Esophagus muscularis mucosa (tissue), 4 donors: ENCODE measurements around the gene KLK13. TPM values are rescaled to one million over a fixed set of nuclear protein-coding genes. Genes with fewer than 3 reads are reported as not detected.

Source experiments
- DNase-seq: peaks from one replicate; pipeline ENCODE4 v3.0.0-alpha.2; 2017; ENCODE audit errors: extremely low spot score
- H3K27ac ChIP-seq, 4 donors: fragments of 200-600 bp; sonication (generic); replicated peaks in 1 of 4; 1 replicate in 3 of 4; 2 replicates in 1 of 4; pipeline ENCODE4 v1.5.1; 2016 to 2019; ENCODE audit warnings: mild to moderate bottlenecking in 1 of 4
- H3K27me3 ChIP-seq, 4 donors: fragments of 200-600 bp; sonication (generic); one replicate each; pipeline versions ENCODE4 v1.5.1 to v1.6.0; 2016 to 2019
- H3K36me3 ChIP-seq, 4 donors: fragments of 200-600 bp; sonication (generic); one replicate each; pipeline ENCODE4 v1.5.1; 2016 to 2019
- H3K4me1 ChIP-seq, 4 donors: fragments of 200-600 bp; sonication (generic); one replicate each; pipeline ENCODE4 v1.5.1; 2016 to 2019
- H3K4me3 ChIP-seq, 4 donors: fragments of 200-600 bp; sonication (generic); 1 replicate in 2 of 4; 2 replicates in 2 of 4; pipeline ENCODE4 v1.5.1; 2016 to 2019; ENCODE audit warnings: mild to moderate bottlenecking in 4 of 4, moderate library complexity in 1 of 4
- H3K9me3 ChIP-seq, 4 donors: fragments of 200-600 bp; sonication (generic); 1 replicate in 3 of 4; 2 replicates in 1 of 4; pipeline ENCODE4 v1.5.1; 2016 to 2019
- CTCF ChIP-seq, 3 experiments: fragments of 200-600 bp in 2 of 3; fragments of 450-650 bp in 1 of 3; sonication (generic) in 2 of 3; IDR thresholded peaks; one replicate each; pipeline ENCODE4 v1.5.1; 2017 to 2019; ENCODE audit warnings: antibody characterized with exemption in 3 of 3, mild to moderate bottlenecking in 2 of 3, moderate library complexity in 1 of 3
- EP300 ChIP-seq: sonication (generic); formaldehyde crosslinking; IDR thresholded peaks from one replicate; pipeline ENCODE4 v1.6.1; 2017; ENCODE audit warnings: antibody characterized with exemption
- POLR2A ChIP-seq: fragments of 450-650 bp; IDR thresholded peaks from one replicate; pipeline ENCODE4 v1.6.1; 2017; ENCODE audit warnings: antibody characterized with exemption, moderate library complexity, mild to moderate bottlenecking, low read depth
- POLR2AphosphoS5 ChIP-seq, 2 donors: sonication (generic); formaldehyde crosslinking; IDR thresholded peaks; one replicate each; pipeline ENCODE4 v1.6.1; 2017; ENCODE audit warnings: antibody characterized with exemption in 2 of 2
- WGBS: methylation state at CpG from one replicate; pipeline ENCODE4 v1.1.5; 2018; 5-methylcytosine and 5-hydroxymethylcytosine counted together
- intact Hi-C: fragments of 100-400 bp; cut with DNase I; formaldehyde crosslinking; loops from one replicate; pipeline ENCODE4 v1.15.1; 2023
- total RNA-seq, 4 donors: library from RNA; depleted of rRNA; stranded (reverse); fragments of >200 nt; gene quantifications; one replicate each; pipeline versions ENCODE4 v1.1.0 to v1.2.1, GENCODE V29; 2016

Gene KLK13
- total RNA-seq, 4 donors from 2014 or later, result not detected

- TF ChIP-seq POLR2AphosphoS5 (IDR thresholded peaks at IDR 0.05) (no peak), POLR2A (no peak)
- Histone ChIP-seq H3K36me3 (no peaks in the 10 kb centered on the region), H3K4me3 (no peak overlapping the region), H3K9me3 (no peaks in the 10 kb centered on the region), H3K4me1 (peaks cover 4 to 11% (median 8%) of the 10 kb centered on the region in 4 donors), H3K27ac (no peak overlapping the region), H3K27me3 (peaks cover 0 to 53% (median 11%) of the 10 kb centered on the region in 4 donors)
- 0% methylated on average over 1 of the region's 1 CpG for WGBS
- intact Hi-C loops, result no loop called here
- no peak for DNase-seq
Observed at GRCh38 chr19:51060973-51061372, 3.9 kb downstream of the KLK13 start.

- intact Hi-C loops, result no loop called here
- Histone ChIP-seq H3K36me3 (no peaks in the 10 kb centered on the region), H3K27me3 (peaks cover 0 to 47% (median 7%) of the 10 kb centered on the region in 4 donors), H3K4me1 (peaks cover 4 to 9% (median 8%) of the 10 kb centered on the region in 4 donors), H3K4me3 (no peak overlapping the region), H3K9me3 (no peaks in the 10 kb centered on the region), H3K27ac (no peak overlapping the region)
- WGBS, result 60% methylated on average over 4 of the region's 4 CpGs
- DNase-seq, result no peak
- TF ChIP-seq POLR2AphosphoS5 (IDR thresholded peaks at IDR 0.05) (no peak), EP300 (no peak), CTCF (IDR thresholded peaks at IDR 0.05) (no peak), POLR2A (no peak)
Observed at GRCh38 chr19:51060336-51060735, 4.6 kb downstream of the KLK13 start.

GRCh38 chr19:51059715-51060114, 5.2 kb downstream of the KLK13 start:
- Histone ChIP-seq H3K9me3 (no peaks in the 10 kb centered on the region), H3K4me1 (peaks cover 2 to 3% (median 2%) of the 10 kb centered on the region in 4 donors), H3K27me3 (peaks cover 0 to 42% (median 1%) of the 10 kb centered on the region in 4 donors), H3K4me3 (no peak overlapping the region), H3K27ac (no peak overlapping the region), H3K36me3 (no peaks in the 10 kb centered on the region)
- WGBS, result 76% methylated on average over 6 of the region's 7 CpGs
- no peak for TF ChIP-seq POLR2AphosphoS5 (IDR thresholded peaks at IDR 0.05)
- no peak for TF ChIP-seq EP300
- DNase-seq, result no peak
- intact Hi-C loops, result no loop called here

- intact Hi-C loops, result no loop called here
- DNase-seq, result no peak
Observed at GRCh38 chr19:51055866-51056265, 9.0 kb downstream of the KLK13 start.

GRCh38 chr19:51047031-51047335, 17.9 kb downstream of the KLK13 start:
- DNase-seq, result no peak
- 12% methylated on average over 2 of the region's 4 CpGs for WGBS
- H3K4me1 ChIP-seq, result no peaks in the 10 kb centered on the region
- TF ChIP-seq POLR2A (no peak), POLR2AphosphoS5 (IDR thresholded peaks at IDR 0.05) (no peak), CTCF (IDR thresholded peaks at IDR 0.05) (no peak), EP300 (no peak)
- H3K36me3 ChIP-seq, result no peaks in the 10 kb centered on the region
- H3K27me3 ChIP-seq, result peaks cover 0 to 26% (median 2%) of the 10 kb centered on the region in 4 donors
- no peak overlapping the region for H3K4me3 ChIP-seq
- H3K9me3 ChIP-seq, result no peaks in the 10 kb centered on the region
- intact Hi-C loops, result no loop called here
- no peak overlapping the region for H3K27ac ChIP-seq

More at GRCh38 chr19:51055866-51056265, 9.0 kb downstream of the KLK13 start:
- Histone ChIP-seq H3K36me3 (no peaks in the 10 kb centered on the region), H3K9me3 (no peaks in the 10 kb centered on the region), H3K27ac (no peak overlapping the region), H3K27me3 (peaks cover 0 to 42% (median 0%) of the 10 kb centered on the region in 4 donors), H3K4me3 (no peak overlapping the region), H3K4me1 (no peaks in the 10 kb centered on the region)
- TF ChIP-seq EP300 (no peak), POLR2A (no peak), CTCF (IDR thresholded peaks at IDR 0.05) (no peak), POLR2AphosphoS5 (IDR thresholded peaks at IDR 0.05) (no peak)

GRCh38 chr19:51044327-51044726, 20.6 kb downstream of the KLK13 start:
- WGBS, result 82% methylated on average over 9 of the region's 11 CpGs
- no peak overlapping the region for H3K4me3 ChIP-seq
- TF ChIP-seq EP300 (no peak), POLR2A (no peak), POLR2AphosphoS5 (IDR thresholded peaks at IDR 0.05) (no peak), CTCF (IDR thresholded peaks at IDR 0.05) (no peak)
- H3K9me3 ChIP-seq, result no peaks in the 10 kb centered on the region
- intact Hi-C loops, result no loop called here
- H3K4me1 ChIP-seq, result no peaks in the 10 kb centered on the region
- peaks cover 0 to 18% (median under 1%) of the 10 kb centered on the region in 4 donors for H3K27me3 ChIP-seq
- no peaks in the 10 kb centered on the region for H3K36me3 ChIP-seq
- no peak for DNase-seq
- H3K27ac ChIP-seq, result no peak overlapping the region
